Measurements from ENCODE around the gene OTP. TPM values are rescaled to one million over a fixed set of nuclear protein-coding genes. Genes with fewer than 3 reads are reported as not detected.

OTP gene
- total RNA-seq, 1 donor from 2014 or later = not detected

- Histone ChIP-seq H2AFZ (replicated peaks) (no peak overlapping the region), H3K9ac (no peak overlapping the region), H3K79me2 (ENCODE audit: low read depth) (no peaks in the 10 kb centered on the region), H3K4me2 (no peak overlapping the region), H3K4me3 (no peak overlapping the region), H3F3A (ENCODE audit: low read depth) (peaks cover 49% of the 10 kb centered on the region), H4K20me1 (ENCODE audit: low read depth) (peaks cover 97% of the 10 kb centered on the region), H3K36me3 (no peaks in the 10 kb centered on the region), H3K27ac (no peak overlapping the region), H3K9me3 (ENCODE audit: low read depth) (no peaks in the 10 kb centered on the region), H3K4me1 (peaks cover 18% of the 10 kb centered on the region), H3K27me3 (peaks cover 100% of the 10 kb centered on the region)
- H3K4me3 Mint-ChIP-seq = no peak overlapping the region
- H3K4me1 Mint-ChIP-seq = peaks cover 19% of the 10 kb centered on the region
- H3K27ac Mint-ChIP-seq = no peak overlapping the region
- DNase-seq (ENCODE audit: low spot score) = peak; percentile 86
- no peaks in the 10 kb centered on the region for H3K36me3 Mint-ChIP-seq
- peaks cover 88% of the 10 kb centered on the region for H3K27me3 Mint-ChIP-seq (ENCODE audit: insufficient read depth, low read depth)
- H3K9me3 Mint-ChIP-seq = peaks cover 2% of the 10 kb centered on the region
- TF ChIP-seq EZH2 (IDR thresholded peaks at IDR 0.05) (no peak), EZH2phosphoT487 (IDR thresholded peaks at IDR 0.05) (no peak)
- TF ChIP-seq, protein P1, sequence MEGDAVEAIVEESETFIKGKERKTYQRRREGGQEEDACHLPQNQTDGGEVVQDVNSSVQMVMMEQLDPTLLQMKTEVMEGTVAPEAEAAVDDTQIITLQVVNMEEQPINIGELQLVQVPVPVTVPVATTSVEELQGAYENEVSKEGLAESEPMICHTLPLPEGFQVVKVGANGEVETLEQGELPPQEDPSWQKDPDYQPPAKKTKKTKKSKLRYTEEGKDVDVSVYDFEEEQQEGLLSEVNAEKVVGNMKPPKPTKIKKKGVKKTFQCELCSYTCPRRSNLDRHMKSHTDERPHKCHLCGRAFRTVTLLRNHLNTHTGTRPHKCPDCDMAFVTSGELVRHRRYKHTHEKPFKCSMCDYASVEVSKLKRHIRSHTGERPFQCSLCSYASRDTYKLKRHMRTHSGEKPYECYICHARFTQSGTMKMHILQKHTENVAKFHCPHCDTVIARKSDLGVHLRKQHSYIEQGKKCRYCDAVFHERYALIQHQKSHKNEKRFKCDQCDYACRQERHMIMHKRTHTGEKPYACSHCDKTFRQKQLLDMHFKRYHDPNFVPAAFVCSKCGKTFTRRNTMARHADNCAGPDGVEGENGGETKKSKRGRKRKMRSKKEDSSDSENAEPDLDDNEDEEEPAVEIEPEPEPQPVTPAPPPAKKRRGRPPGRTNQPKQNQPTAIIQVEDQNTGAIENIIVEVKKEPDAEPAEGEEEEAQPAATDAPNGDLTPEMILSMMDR (IDR thresholded peaks at IDR 0.05) = no peak
Measured at GRCh38 chr5:77635067-77635916, 3.2 kb downstream of the OTP start.

GRCh38 chr5:77633709-77634108 lies 4.8 kb downstream of the OTP start:
- Histone ChIP-seq H2AFZ (replicated peaks) (no peak overlapping the region), H4K20me1 (ENCODE audit: low read depth) (peaks cover 88% of the 10 kb centered on the region), H3K4me2 (no peak overlapping the region), H3K9me3 (ENCODE audit: low read depth) (no peaks in the 10 kb centered on the region), H3K4me3 (no peak overlapping the region), H3K36me3 (no peaks in the 10 kb centered on the region), H3K27me3 (peaks cover 100% of the 10 kb centered on the region), H3K4me1 (peaks cover 8% of the 10 kb centered on the region), H3F3A (ENCODE audit: low read depth) (peaks cover 42% of the 10 kb centered on the region), H3K27ac (no peak overlapping the region), H3K9ac (no peak overlapping the region), H3K79me2 (ENCODE audit: low read depth) (no peaks in the 10 kb centered on the region)
- no peak overlapping the region for H3K4me3 Mint-ChIP-seq
- H3K27ac Mint-ChIP-seq = no peak overlapping the region
- H3K27me3 Mint-ChIP-seq (ENCODE audit: insufficient read depth, low read depth) = peaks cover 84% of the 10 kb centered on the region
- DNase-seq (ENCODE audit: low spot score) = no peak
- H3K9me3 Mint-ChIP-seq = no peaks in the 10 kb centered on the region
- no peaks in the 10 kb centered on the region for H3K36me3 Mint-ChIP-seq
- peaks cover 20% of the 10 kb centered on the region for H3K4me1 Mint-ChIP-seq
- TF ChIP-seq EZH2phosphoT487 (IDR thresholded peaks at IDR 0.05) (no peak), EZH2 (IDR thresholded peaks at IDR 0.05) (no peak)
- TF ChIP-seq, protein P1 (IDR thresholded peaks at IDR 0.05) = no peak

DNA sequence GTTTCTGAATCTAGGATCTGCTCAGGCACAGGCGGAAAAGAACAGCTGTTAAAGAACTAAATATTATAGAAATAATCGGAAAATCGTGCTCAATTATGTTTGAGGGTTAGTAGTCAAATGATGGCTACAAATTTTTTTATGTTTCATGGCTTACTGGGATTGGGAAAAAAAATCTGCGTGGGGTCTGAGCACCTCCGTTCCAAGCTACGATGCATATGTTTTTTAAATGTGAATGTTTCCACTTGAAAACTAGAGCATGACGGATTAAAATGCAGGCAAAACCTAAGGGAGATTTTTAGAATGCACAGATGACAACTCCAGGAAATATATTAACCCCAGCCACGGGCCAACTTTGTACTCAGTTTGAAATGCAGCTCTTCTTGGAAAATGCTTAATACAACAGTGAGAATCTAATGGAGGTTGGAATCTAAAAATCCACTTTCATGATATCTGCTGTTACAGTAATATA lies 5.3 kb downstream of the OTP start:
- Histone ChIP-seq H3F3A (ENCODE audit: low read depth) (peaks cover 38% of the 10 kb centered on the region), H3K9me3 (ENCODE audit: low read depth) (no peaks in the 10 kb centered on the region), H2AFZ (replicated peaks) (no peak overlapping the region), H3K4me1 (peaks cover 5% of the 10 kb centered on the region), H3K27me3 (peaks cover 100% of the 10 kb centered on the region), H3K4me3 (no peak overlapping the region), H4K20me1 (ENCODE audit: low read depth) (peaks cover 86% of the 10 kb centered on the region), H3K4me2 (no peak overlapping the region), H3K36me3 (no peaks in the 10 kb centered on the region), H3K9ac (no peak overlapping the region), H3K79me2 (ENCODE audit: low read depth) (no peaks in the 10 kb centered on the region), H3K27ac (no peak overlapping the region)
- H3K27ac Mint-ChIP-seq = no peak overlapping the region
- H3K36me3 Mint-ChIP-seq = no peaks in the 10 kb centered on the region
- peaks cover 85% of the 10 kb centered on the region for H3K27me3 Mint-ChIP-seq (ENCODE audit: insufficient read depth, low read depth)
- H3K4me3 Mint-ChIP-seq = no peak overlapping the region
- peaks cover 21% of the 10 kb centered on the region for H3K4me1 Mint-ChIP-seq
- TF ChIP-seq, protein P1 (IDR thresholded peaks at IDR 0.05) = no peak
- peak; percentile 27 for TF ChIP-seq EZH2 (IDR thresholded peaks at IDR 0.05)
- peak; percentile 12 for TF ChIP-seq EZH2phosphoT487 (IDR thresholded peaks at IDR 0.05)
- no peaks in the 10 kb centered on the region for H3K9me3 Mint-ChIP-seq
- no peak for DNase-seq (ENCODE audit: low spot score)

Data from neural progenitor cell (in vitro differentiated cells).